Right kidney (tissue), 1 donor: ENCODE results near the gene ANTKMT.

Experiments used
- DNase-seq: peaks from one replicate; pipeline ENCODE4 v3.0.0-alpha.2; 2016

Gene ANTKMT

DNA sequence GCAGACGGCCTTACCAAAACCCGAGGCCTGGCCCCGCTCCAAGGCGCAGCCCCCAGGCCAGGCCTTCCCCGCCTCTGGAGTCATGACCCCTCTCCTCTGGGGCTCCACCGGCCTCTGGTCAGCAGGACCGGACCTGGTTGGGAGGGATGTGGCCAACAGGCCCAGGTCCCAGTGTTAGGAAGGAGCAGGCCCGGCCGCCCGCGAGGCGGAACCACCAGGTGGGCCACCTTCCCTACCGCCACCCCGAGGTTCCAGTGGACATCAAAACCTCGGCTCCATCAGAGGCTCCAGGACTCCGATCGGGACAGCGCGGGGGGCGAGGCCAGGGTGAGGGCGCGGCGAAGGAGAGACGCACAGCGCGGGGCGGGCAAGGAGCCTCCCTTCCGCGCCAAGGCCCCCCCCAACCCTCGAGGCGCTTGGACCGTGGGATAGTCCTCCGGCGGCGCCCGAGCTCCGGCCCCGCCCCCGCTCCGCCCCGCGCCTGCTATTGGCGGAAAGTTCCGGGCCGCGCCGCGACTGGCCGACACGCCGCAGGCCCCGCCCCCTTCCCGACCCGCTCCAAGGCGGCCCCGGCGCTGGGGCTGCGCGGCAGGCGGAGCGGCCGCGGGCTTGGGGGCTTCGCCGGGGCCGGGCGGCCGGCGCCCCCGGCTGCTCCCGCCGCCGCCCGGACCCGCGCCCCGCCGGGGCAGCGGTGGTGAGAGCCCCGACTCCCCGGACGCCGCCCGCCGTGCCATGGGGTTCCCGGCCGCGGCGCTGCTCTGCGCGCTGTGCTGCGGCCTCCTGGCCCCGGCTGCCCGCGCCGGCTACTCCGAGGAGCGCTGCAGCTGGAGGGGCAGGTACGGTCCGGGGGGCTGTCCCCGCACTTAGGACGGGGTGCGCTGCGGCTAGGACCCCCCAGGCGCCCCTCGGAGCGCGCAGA, 6.1 kb upstream of the ANTKMT start, which contains the start of gene METRN:
METRN (plus strand) TSS at position 561 of the 919 bp plus-strand sequence; CDS start at position 733, 172 bp downstream.
- peak; percentile 70 for DNase-seq

DNA sequence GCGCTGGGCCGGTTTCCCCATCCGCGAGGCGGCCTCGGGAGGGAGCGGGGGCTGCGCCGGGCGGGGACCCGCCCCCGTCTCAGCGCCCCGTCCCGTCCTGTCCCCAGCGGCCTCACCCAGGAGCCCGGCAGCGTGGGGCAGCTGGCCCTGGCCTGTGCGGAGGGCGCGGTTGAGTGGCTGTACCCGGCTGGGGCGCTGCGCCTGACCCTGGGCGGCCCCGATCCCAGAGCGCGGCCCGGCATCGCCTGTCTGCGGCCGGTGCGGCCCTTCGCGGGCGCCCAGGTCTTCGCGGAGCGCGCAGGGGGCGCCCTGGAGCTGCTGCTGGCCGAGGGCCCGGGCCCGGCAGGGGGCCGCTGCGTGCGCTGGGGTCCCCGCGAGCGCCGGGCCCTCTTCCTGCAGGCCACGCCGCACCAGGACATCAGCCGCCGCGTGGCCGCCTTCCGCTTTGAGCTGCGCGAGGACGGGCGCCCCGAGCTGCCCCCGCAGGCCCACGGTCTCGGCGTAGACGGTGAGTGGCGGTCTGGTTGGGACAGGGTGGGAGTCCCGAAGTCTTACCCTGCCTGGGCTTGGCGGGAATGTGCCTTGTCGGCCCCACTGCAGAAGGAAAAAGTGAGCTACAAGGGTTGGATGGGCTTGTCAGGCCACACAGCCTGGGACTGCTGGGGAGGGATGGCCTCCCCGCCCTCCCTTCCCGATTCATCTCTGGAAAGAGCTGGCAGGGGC, 5.3 kb upstream of the ANTKMT start:
- DNase-seq, result peak; percentile 78

- no peak for DNase-seq
These were observed 4.8 kb upstream of the ANTKMT start for GRCh38 chr16:716200-716568.

DNA sequence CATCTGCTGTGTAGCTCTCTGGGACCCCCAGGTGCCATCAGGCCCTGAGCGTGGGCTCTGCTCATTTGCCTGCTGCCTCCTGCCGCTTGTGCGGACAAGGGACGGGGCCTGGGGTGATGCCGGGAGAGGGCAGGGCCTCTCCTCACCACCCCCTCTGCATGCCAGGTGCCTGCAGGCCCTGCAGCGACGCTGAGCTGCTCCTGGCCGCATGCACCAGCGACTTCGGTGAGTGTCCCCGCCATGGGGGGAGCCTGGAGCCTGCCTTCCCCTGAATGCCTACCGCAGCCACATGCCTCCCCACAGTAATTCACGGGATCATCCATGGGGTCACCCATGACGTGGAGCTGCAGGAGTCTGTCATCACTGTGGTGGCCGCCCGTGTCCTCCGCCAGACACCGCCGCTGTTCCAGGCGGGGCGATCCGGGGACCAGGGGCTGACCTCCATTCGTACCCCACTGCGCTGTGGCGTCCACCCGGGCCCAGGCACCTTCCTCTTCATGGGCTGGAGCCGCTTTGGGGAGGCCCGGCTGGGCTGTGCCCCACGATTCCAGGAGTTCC, 4.1 kb upstream of the ANTKMT start:
- DNase-seq, result no peak

- no peak for DNase-seq
These were observed 3.3 kb upstream of the ANTKMT start for GRCh38 chr16:717450-718245.

DNA sequence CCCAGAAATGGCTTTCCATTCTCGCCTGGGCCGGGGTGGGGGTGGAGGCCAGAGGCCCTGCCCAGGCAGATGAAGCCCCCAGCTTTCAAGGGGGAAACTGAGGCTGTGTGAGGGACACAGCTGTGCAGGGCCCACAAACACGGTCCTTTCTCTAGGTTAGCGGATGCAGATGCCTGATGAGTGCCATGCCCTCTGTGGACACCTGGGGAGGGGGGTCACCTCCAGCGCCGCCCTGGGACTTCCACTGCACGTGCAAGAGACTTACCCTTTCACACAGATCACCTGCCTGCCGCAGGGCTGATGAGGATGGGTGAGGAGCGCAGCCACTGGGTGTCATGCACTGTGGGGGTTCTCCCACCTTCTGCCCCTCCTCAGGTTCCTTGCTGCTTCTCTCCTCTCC, 2.6 kb upstream of the ANTKMT start:
- no peak for DNase-seq

- no peak for DNase-seq
These were observed 2.0 kb upstream of the ANTKMT start for GRCh38 chr16:718922-719321.

DNA sequence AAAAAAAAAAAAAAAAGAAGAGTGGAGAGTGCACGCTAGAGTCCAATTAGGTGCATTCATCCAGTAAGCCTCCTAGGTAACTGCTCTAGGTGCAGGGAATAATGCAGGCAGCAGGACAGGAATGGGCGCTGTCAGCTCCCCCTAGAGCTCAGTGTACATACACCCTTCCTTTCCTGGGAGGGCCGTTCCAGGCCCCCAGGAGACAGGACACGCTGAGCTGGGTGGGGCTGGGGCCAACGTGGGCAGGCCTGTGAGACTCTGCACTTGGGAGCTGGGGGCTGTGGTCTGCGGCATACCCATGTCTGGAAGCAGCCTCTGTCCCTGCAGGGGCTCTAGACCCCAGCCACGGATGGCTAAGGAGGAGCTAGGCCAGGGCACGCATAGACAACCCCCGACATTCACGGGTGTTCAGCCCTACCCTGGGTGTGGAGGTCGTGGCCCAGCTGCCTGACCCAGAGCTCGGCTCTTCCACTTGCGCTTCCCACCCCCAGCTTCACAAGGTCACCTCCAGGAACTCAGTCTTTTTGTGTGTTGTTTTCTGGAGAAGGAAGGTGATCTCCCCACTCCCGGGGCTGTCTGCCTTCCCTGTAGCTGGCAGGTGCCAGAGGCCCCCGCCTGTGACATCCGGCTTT, 1.0 kb upstream of the ANTKMT start:
- peak; percentile 65 for DNase-seq

DNA sequence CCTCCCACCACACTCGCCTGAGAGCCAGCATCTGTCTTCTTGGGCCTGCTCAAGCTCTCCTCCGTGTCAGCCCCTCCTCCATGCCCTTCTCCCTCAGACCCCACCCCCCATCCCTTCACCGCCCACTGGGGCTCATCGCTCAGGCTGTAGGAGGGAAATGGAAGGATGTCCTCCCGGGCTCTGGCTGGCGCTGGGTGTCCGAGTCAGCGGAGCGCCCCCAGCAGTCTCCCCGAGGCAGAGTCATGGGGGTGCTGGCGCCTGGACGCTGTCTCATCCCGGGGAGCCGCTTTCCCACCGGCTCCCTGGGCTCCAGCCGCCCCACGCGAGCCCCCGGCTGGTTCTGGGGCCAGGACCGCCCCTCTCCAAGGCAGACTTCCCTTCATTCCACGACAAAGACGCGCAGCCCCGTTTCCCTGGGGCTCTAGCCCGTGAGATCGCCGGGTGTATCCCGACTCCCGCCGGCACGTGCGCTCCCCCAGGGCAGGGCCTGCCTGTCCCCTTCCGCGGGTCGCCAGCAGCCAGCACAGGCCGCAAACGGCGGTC, 428 bp upstream of the ANTKMT start:
- DNase-seq, result no peak

GRCh38 chr16:721765-722540, 1.0 kb downstream of the ANTKMT start:
- DNase-seq, result no peak

DNA sequence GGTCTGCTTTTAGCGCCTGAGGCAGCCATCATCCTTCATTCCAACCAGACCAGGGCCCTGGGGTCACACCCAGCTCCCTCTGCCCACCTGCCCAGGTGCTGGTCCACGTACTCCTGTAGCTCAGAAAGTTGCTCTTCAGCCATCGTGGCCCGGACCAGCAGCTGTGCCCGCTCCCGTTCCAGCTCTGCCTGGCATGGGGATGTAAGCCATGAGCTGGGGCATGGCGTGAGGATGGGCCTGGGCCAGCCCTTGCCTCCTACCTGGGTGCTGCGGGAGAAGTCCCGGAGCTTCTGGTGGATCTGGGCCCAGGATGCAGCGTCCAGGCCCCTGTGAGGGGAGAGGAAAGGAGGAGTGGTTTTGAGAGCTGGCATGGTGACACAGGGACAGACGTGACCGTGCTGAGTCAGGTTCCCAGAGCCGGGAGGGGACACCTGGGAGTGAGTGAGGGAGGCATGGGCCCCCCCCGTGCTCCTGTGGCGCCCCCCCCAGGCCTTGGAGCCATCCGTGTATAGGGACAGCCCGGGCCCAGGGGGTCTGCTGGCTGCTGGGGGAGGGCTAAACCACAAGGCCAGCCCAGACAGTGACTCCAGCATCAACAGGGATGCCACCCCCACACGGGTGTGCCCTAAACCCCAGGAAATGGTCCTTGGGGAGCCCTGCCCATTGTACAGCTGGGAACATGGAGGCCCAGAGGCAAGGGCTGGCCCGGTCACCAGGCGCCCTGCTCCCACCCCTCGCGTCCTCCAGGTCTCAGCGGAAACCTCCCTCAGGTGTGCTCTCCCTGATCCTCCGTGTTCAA, 2.1 kb downstream of the ANTKMT start:
- DNase-seq, result no peak

GRCh38 chr16:723695-724094, 2.7 kb downstream of the ANTKMT start:
- DNase-seq, result no peak

DNA sequence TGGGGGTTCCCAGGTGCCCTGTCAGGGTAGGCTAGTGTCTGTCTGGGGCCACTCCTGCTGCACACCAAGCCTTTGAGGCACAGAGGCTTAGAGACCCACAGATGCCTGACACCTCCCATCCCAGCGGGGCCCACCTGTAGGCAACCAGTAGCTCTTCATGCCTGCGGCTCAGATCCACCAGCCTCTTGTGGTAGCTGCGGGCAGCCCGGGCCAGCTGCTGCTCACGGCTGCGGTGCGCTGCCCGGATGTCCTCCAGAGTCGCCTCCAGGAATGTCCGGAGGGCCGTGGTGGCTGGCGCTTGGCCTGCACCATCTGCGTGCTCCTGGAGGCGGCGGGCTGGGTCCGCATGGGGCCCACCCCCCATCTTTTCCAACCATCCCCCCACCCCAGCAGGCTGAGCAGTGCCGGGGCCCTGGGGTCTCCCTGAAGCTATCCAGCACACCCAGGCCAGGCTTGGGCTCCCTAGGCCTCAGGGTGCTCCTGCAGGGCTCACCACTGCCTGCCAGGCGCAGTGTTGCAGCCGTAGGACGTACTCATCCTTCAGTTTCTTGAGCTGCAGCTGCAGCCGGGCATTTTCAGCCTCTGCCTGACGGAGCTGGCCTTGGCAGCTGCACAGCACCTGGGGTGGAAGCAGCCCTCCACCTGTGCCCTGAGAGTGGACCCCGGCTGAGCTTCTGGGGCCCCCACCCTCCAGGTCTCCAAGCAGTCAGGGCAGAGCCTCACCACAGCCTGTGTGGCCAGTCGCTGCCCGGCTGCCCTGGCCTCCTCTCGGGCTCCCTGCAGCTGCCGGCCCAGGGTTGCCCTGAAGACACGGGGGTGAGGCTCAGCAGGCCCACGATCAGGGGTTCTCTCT, 3.5 kb downstream of the ANTKMT start:
- no peak for DNase-seq

DNA sequence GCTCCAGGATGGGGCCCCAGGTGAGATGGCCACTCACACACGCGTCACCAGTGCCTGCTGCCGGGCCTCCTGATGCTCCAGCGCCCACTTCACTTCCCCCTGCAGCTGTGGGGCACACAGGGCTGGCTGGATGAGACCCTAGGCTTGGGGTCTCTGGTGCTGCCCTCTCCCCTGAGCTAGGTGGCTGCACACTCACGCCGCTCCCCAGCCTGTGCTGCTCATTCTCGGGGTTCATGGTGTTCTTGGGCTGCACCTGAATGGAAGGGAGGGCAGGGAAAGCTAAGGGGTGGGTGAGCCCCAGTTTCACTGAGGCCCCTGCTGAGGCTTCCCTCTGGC, 4.1 kb downstream of the ANTKMT start:
- no peak for DNase-seq

- no peak for DNase-seq
These were observed 4.7 kb downstream of the ANTKMT start for GRCh38 chr16:725463-726187.

GRCh38 chr16:726188-726437, 5.2 kb downstream of the ANTKMT start:
- no peak for DNase-seq

DNA sequence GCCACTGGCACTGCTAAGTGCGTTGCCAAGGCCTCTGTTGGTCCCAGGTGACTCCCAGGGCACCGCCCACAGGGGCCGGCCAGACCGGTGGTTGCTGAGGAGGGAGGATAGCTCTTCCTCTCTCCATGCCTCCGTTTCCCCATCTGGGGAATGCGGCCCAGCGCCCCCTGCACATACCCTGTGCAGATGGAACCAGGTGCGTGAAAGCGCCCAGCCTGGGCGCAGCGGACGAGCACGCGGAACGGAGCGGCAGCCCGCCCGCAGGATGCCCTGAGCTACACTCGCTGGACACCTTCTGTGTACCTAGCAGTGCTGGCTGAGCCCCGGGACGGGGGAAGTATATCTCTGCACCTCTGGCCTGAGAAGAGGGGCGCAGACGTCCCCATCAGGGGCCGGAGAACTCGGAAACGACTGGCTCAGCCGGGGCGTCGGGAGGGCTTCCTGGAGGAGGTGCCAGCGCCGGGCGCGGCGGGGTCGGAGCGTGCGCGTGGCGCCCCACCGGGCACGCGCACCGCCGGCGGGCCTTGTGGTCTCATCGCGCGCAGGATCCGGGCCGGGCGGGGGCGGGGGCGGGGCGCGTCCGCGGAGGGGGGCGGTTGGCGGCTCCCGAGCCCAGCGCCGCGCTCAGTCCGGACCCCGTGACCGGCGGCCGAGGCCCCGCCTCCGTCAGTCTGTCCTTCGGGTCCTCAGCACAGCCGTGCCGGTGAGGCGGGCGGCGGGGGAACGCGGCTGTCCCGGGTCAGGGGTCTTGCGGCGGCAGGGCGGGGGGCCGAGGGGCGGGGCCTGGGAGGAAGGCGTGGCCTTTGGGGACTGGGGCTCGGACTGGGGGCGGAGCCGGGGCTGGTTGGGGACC, 5.7 kb downstream of the ANTKMT start, which contains the start of the genes CCDC78 and HAGHL:
CCDC78 (minus strand) TSS at position 6 of the 853 bp plus-strand sequence. CDS start 76 bp downstream, outside the sequence.
HAGHL (plus strand) TSS at position 669 of the 853 bp plus-strand sequence. CDS start 404 bp downstream, outside the sequence.
- DNase-seq, result peak; percentile 45
